HG03571 (cell line): Measurements from ENCODE around the gene TSPOAP1.
A peak's percentile ranks its signal among the peaks of the same experiment; 100 is the strongest.
"Not testable (repeated sequence)": the region's sequence is repeated elsewhere in the genome, so short reads cannot be mapped to it uniquely, and the experiment has no call there.

Source experiments
- ATAC-seq: cut with Tn5 transposase; IDR thresholded peaks from one replicate; pipeline ENCODE4 v1.9.1; 2021; ENCODE audit not compliant: unreplicated experiment

TSPOAP1 gene

DNA sequence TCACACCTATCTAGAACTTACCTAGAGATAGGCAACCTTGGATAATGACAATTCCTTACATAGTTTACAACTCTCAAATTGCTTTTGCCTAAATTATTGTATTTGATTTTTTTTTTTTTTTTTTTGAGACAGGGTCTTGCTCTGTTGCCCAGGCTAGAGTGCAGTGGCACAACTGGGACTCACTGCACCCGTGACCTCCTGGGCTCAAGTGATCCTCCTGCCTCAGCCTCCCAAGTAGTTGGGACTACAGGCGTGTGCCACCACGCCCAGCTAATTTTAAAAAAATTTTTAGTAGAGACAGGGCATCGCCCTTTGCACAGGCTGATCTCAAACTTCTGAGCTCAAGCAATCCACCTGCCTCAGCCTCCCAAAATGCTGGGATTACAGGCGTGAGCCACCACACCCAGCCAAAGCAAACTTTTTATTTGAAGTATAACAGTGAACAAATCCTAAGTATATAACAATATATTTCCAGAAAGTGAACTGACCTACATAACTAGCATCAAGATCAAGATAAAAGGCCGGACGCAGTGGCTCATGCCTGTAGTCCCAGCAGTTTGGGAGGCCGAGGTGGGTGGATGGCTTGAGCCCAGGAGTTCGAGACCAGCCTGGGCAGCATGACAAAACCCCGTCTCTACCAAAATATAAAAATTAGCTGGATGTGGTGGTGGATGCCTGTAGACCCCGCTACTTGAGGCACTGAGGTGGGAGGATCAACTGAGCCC, 12.7 kb upstream of the TSPOAP1 start:
- ATAC-seq = not testable (repeated sequence)

DNA sequence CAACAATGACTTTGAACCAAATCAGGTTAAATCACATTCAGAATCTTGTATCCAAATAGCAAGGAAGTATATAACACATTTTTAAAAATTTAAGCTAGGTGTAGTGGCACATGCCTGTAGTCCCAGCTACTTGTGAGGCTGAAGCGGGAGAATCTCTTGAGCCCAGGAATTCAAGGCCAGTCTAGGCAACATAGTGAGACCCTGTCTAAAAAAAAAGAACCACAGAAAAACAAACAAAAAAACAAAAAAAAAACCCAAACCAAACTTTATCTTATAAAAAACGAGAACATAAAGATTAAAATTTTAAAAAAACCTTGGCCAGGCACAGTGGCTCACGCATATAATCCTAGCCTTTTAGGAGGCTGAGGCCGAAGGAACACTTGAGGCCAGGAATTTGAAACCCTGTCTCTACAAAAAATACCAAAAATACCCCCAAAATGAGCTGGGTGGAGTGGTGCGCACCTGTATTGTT, 11.8 kb upstream of the TSPOAP1 start:
- ATAC-seq = no peak

DNA sequence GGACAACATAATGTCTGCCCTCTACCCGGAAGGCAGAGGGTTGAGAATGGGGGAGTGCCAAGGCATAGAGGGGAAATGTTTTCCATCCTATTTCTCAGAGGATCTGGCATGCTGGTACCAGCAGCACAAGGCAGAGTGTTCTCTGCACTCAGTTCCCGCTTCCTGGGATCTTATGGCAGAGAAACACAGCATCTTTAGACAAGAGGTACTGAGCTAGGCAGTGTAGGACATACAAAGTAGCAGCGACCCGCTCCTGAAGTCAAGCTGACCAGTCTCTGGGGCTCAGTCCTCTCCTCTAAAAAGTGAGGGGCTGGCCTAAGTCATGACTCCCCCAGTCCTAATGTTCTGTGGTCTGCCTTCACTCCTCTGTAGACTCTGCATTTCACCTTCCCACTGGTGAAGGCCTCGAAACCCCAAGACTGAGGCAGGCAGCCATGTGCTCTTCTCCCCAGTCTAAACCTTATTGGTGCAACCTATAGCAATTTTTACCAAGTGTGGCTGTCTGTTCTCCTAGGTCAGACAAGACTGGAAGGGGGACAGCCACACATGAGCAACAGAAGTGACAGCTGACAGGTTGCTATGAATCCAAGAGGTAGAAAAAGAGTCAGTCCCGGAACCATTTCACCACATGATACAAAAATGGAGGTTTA, 11.3 kb upstream of the TSPOAP1 start:
- ATAC-seq = no peak

- ATAC-seq = peak; percentile 25
These were observed 10.5 kb upstream of the TSPOAP1 start for GRCh38 chr17:58338841-58339754.

DNA sequence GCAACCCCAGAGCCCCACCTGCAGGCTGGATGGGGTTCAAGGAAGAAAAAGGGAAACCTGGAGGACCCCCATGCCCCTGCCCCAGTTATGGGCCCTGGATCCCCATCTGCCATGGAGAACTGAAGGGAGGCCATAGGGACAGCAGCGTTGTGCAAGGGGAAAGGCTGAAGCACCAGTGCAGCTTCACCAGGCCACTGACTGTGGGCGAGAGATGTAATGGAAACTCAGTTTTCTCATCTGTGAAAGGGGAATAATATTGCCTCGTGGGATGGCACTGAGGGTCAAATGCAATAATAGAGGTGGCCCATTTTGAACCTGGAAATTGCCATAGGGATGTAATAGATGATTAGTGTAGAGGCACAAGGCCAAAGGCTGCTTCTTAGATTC, 9.9 kb upstream of the TSPOAP1 start:
- no peak for ATAC-seq

DNA sequence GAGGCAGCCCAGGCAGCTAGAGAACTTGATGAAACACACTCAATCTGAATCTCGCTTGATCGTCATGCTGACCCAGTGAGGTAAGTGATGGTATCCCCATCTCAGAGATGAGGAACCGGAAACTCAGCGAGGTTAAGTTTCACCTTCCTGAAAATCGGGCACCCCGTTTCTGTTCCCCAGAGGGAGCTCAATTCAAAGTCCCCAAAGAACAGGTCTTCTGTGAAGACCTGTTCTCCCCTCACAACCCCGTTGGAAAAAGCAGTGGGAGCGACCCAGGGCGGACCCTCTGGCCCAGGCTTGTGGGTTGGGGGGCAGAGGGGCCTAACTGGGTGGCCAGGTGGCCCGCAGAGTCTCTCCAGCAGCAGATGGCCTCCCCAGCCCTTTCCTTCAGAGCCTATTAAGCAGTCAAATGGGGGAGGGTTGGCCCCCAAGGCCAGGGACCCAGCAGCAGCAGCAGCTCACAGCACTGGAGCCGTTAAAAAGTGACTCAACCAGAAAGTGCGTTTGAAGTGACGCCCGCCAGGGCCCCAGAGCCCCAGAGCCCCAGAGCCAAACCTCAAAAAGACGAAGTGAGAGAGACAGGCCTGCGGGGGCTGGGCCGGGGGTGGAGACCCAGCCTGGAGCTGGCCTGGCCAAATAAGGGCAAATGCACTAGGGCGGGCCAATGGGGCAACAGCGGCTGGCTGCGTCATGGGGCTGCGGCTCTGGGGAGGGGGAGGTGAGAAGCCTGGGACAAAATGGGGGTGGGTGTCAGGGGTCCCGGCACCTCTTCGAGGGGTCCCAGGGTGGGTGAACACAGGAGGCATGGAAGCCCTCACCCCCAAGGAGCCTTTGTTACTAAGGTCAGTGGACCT, 9.2 kb upstream of the TSPOAP1 start:
- peak; percentile 48 for ATAC-seq

DNA sequence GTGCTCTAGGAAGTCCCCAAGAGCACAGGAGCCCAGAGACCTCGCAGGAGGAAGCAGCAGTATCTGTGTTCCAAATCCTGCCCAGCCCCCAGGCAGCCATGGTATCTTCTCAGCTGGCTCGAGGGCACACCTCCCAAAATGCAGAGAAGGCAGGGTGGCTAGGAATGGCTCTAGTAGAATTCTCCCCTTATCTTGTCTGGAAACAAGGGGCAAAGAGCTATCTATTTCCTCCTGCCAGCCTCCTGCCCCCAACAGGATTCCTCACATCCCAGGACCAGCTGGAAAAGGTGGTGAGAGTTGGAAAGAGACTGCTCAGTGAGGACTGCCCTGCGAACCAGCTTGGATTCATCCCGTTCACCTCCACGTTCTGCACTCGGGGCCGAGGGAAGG, 8.6 kb upstream of the TSPOAP1 start:
- ATAC-seq = no peak

GRCh38 chr17:58336456-58337209, 8.0 kb upstream of the TSPOAP1 start:
- ATAC-seq = no peak

DNA sequence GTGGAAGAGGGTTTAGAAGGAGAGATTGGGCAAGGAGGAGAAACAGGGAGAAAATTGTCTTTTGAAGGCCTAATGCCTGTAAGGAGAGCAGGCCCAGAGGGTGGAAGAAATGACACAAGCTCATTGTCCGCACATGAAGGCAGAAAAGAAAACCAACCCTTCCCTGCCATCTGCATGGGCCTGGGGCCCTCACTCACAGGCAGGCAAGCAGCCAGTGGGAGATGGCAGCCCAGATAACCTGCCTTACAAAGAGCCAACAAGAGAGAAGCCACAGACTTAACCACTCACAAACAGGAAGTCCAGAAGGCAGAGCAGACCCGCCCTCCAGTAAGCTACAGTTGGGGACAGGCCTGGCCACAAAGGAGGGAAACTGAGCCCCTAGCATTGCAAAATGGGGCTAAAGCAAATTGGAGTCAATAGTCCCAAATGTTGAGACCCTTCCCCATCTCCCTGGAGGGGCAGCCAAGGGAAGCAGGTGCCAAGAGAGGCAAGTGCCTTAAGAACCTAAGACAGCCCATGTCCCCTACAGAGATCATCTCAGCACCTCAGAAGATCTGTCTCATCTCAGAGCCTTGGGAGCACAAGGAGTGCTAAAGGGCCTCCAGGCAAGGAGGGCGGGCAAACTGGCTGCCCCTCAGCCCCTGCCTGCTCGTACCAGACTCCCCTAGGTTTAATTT, 7.3 kb upstream of the TSPOAP1 start:
- no peak for ATAC-seq

GRCh38 chr17:58335061-58335731, 6.6 kb upstream of the TSPOAP1 start:
- ATAC-seq = no peak

DNA sequence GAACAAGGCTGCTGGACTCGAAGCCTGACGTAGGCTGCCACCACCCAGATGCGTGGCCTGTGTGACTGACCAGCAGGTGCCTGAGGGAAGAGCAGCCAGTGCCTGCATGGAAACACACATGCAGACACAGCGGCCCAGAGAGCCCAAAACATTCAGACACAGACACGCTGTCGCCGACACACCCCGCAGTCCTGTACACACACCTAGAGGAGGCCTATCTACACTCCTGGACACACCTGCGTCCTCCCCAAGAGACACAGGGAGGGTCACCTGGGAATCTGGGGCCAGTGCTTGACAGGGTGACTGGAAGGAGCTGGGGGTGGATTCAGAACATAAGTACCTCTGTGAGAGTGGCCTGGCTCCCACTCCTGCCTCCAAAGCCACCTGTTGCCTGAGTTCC, 6.1 kb upstream of the TSPOAP1 start:
- ATAC-seq = no peak

- no peak for ATAC-seq
These were observed 5.7 kb upstream of the TSPOAP1 start for GRCh38 chr17:58334256-58334655.

DNA sequence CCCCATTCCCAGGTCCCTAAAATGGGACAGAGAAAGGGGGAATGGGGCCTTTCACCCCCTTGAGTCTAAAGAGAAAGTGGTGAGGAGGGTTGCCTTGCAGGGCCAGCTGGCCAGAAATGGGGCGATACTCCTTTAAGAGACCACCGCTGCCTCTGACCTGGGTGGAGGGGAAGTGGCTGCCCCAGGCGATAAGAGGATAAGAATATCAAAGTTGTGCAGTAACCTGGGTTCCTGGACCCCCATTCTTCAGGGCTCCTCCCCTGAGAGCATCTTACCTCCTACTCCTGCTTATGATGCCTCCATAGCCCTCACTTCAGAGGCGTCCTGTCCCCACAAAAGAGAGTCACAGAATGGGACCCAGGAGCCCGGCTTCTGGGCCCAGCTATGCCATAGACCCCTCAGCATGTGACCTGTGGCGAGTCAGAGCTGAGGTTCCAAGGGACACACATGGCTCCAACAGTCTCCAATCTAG, 5.2 kb upstream of the TSPOAP1 start:
- no peak for ATAC-seq

DNA sequence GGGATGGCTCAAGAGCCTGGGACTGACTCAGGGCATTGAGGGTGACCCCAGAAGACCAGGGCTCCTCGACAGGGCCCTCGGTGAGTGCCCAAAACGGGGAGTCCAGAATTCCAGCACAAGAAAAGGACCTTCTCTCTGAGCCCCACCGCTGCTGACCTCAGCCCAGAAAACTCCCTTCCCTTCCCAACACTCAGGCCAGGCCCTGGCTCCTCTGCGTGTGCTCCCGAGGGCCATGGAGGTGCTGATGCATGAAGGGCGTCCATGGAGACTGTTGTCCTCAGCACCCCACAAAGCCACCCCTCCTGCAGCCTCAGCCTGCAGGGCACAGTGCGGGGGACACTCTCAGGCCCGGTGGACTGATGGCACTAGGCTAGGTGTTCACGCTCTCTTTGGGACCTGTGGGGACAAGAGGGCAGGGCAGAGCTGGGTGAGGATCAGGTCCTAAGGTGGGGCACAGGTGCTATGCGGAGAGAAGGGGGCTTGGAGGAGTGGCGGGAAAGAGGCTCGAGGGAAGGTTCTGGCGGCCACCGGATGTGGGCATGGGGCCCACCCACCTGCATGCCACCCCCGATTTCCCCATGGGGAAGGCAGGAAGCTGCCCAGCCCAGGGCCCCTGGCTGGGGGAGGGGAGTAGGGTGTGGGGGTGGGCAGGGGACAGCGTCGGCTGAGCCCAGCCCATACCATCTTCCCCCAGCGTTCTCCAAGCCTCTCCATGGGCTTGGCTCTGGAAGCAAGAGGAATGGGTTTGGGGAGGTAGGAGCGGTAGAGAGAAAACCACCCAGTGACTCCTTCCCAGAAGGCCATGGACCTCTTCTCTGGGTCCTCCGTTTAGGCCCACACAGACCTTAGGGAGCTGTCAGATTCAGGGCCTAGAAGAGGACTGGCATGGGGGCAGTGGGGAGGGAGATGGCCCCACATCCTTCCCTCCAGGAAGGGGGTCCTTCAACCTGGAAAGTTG, 4.5 kb upstream of the TSPOAP1 start:
- ATAC-seq = no peak

DNA sequence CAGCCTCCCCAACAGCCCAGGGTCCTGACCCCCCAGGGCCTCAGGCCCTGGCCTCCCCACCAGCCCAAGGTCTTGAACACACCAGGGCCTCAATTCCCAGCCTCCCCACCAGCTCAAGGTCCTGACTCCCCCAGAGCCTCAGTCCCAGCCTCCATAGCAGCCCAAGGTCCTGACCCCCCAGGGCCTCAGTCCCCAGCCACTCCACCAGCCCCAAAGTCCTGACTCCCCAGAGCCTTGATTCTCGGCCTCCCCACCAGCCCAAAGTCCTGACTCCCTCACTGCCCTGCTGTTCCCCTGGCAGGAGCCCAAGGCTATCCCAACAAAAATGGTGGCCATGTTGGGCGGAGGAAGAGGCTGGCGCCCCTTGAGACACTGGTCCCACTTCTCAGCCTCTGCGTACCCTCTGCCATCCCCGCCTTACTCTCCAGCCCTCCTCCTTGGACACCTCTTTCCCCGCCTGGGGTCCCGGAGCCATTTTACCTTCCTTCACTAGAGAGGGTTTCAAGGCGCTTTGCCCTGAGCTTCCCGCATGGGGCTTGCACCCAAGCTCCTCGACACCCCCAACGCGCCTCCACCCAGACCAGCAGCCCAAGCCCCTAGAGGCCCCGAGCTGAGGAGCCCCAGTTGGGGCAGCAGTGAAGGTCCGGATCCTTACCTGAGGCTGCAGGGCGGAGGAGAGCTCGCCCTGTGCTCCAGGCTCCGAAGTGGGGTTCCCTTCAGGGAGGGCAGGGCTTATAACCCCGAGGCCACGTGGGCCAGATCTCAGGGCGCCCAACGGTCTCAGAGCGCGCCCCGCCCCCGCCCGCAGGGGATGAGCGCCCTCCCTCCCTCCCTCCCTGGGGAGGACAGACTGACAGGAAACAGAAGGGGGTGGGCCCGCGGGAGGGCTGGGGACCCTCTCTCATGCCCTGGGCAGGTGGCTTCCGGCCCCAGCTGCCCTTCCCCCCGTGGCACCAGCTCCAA, 3.5 kb upstream of the TSPOAP1 start:
- peak; percentile 10 for ATAC-seq

- no peak for ATAC-seq
These were observed 2.6 kb upstream of the TSPOAP1 start for GRCh38 chr17:58330997-58331814.
